HCEC 1CT (cell line): ENCODE data around the gene AAK1.
"Not testable (repeated sequence)": the region's sequence is repeated elsewhere in the genome, so short reads cannot be mapped to it uniquely, and the experiment has no call there.

ENCODE experiments used
- DNase-seq: peaks from one replicate; pipeline ENCODE4 v3.0.0-alpha.2; 2017

The AAK1 gene

DNA sequence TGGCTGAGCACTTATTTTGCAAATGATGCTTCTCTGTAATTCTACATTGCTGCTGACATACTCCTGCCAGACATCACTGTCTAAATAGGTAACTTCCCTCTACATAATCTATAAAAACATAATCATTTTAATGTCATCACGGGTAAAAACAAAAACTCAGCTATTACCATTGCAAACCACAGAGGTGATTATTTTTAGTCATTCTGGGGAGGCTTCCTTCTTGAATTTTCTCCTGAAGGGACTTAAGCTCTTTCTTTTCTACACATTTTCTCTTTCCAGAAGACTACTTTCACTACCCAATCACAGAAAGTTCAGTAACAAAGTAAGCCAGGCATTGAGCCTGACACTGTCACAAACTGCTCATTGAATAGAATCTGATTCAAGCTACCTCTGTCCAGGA, 165.9 kb downstream of the AAK1 start:
- no peak for DNase-seq

GRCh38 chr2:69474688-69475087, 168.9 kb downstream of the AAK1 start:
- no peak for DNase-seq

GRCh38 chr2:69471793-69472192, 171.7 kb downstream of the AAK1 start:
- DNase-seq: no peak

DNA sequence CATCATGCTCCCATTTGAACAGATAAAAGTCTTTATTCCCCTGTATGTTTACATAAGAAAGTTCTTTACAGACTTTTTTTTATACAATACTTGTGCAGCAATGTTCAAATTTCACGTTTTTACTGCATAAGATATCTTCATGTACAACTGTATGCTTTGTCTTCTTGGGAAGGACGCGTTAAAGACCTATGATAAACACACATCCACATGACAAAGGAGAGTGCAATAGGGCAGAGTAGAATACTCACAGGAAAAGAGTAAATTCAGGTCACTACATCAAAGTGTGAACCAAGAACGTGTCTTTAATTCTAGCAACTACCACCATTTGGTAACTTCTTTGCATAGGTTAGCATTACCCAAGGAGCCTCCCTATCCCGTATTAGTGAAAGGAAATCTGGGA, 172.6 kb downstream of the AAK1 start:
- DNase-seq: no peak

DNA sequence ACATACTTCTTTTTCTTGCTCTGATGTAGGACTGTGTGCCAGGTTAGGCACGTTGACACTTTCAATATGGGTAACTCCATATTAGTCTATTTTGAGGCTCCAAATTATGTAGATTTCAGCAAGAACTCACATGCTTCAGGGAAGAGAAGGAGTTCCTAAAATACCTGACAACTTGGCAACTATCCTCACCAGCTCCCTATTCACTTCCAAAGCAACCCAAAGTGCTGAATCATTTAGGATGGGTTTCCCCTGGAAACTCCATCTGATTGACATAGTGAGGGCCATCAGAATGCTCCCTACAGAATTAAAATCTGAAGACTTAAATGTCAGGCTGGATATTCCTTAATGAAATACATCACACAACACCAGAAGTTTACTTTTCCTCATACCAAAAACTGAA, 173.8 kb downstream of the AAK1 start:
- DNase-seq: no peak

DNA sequence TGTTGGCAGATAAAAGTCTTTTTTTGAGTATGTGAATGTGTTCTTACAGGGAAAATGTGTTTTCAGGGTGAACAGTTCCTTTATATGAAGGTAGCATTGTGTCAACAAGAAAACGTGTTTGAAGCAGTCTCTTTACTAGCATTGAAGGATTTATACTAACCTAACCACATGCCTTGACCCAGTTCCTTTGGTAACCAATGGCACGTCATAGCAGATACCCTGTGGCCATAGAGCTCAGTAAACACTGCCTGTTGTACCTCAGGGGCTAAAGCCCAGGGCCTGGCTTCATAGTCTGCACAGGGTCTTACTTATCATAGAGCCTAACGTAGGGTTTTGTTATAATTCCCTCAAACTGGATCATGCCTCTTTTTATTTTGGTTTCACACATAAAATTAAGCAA, 174.2 kb downstream of the AAK1 start:
- no peak for DNase-seq

DNA sequence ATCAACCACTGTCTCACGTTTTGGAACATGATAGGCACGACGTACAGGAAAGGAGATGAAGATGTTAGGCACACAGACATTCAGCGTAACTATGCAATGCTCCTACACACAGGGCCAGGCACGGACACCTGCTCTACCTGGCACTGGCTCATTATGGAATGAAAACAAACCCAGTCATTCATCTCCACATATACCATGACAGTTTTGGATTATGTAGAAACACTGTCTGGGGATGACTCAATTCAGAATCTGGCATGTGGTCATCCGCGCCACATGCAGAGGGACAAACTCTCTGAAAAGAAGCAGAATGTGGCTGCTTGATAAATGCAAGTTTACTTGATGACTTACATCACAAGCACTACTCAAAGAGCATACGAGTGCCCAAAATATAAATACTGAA, 176.8 kb downstream of the AAK1 start:
- no peak for DNase-seq

DNA sequence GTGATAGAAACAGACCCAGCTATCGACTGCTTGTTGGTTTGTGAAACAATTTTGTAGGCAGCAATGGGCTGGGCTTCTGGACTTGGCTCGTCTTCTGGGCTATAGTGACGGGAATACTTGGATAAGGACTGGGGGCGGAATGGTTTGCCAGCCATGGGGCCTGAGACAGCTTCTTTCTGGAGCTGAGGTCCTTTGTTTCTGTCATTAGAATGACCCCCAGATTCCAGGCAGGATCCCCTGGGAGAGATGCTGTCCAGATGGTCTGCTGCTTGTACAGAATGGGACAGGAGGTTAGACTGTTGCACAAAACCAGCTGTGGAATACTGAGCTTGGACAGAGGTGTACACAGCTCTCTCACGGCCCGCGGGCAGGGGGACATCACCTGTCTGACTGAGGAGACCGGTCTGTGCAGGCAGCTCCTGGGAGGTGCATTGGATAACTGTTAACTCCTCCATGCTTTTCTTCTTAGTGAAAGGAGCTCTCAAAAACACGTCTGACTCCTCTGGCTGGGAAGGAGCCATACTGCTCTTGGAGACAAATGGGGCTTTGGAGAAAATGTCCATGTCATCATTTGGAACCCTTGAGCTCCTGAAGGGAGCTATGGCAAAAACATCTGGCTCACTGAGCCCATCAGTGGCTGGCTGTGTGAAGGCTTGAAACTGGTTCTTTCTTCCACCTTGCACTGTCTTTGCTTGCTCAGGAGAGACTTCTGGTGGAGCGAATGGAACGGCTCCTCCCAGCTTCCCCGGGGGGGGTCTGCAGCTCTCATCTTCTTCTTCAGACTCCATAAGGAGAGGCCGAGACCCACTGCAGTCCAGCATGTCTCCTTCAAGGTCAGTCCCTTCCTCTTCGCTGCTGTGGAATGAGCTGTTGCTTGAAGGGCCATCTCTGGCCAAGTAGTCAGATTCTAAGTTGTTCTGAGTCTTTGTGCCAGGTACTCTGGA, 177.8 kb downstream of the AAK1 start:
- no peak for DNase-seq

- DNase-seq: peak; percentile 8
Observed at GRCh38 chr2:69464575-69464974, 179.0 kb downstream of the AAK1 start.

- no peak for DNase-seq
Observed at GRCh38 chr2:69462780-69463179, 180.8 kb downstream of the AAK1 start.

- no peak for DNase-seq
Observed at GRCh38 chr2:69461404-69461803, 182.1 kb downstream of the AAK1 start.

DNA sequence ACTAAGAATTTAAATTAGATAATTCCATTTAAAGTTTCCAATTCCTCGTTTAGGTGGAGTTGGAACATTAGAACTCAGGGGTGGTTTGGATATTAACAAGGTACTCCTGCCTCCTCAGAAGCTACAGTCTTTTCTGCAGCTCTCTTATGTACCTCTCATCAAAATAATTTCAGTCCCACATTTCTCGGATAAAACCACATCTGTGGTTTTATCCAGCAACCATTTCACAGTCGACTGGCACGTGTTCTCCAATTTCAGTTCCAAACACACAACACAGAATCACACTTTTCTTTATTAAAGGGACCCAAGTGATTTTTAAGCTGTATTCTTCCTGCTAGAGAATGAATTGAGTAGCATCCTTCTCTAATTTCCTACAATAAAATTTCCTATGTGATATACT, 183.6 kb downstream of the AAK1 start:
- DNase-seq: no peak

DNA sequence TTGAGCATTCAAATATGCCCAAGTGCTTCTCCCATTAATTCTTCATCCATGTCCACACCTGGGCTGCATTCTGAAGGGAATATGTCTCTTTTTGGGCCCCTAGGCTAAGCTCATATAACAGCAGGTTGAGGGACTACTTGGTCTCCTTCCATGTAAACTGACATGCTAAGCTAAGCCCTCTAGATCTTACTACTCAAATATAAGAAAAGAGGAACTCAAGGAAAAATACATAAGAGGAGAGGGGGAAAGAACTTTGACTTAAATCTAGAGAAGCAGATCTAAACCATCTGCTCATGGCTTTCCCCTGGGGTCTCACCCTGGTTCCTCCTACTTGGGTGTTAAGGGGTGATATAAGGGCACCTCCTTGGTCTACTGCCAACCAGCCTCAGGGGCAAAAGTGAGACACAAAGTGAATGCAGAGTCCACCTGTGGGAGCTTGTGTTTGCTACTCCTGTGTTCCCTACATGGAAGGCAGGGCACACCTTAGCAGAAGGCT, 186.5 kb downstream of the AAK1 start:
- DNase-seq: no peak

GRCh38 chr2:69456154-69456553, 187.4 kb downstream of the AAK1 start:
- no peak for DNase-seq

- DNase-seq: no peak
Observed at GRCh38 chr2:69454976-69455375, 188.6 kb downstream of the AAK1 start.

DNA sequence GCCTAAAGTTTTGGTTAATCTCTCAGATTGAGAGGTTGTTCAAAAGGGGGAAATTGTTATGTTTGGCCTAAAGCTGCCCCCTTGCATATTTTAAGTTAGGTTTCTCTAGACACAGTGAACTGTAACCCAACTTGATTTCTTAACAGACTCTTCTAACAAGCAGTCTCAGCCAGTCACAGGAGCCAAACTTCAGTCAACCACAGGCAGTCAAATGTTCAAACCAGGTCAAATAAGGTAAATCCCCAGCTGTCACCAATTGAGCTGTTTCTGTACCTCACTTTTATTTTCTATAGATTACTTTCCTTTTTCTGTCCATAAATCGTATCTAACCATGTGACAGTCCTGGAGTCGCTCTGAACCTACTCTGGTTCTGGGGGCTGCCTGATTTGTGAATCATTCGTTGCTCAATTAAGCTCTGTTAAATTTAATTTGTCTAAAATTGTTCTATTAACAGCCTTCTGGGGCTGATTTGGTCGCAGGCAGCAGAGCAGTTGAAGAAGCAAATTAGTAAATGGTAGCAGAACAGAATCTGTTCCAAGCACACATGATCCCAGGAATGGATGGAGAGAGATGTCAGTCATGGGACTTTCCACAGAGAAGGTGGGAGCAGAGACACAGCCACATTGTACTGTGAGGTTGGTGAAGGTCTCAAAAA, 189.9 kb downstream of the AAK1 start:
- DNase-seq: no peak

DNA sequence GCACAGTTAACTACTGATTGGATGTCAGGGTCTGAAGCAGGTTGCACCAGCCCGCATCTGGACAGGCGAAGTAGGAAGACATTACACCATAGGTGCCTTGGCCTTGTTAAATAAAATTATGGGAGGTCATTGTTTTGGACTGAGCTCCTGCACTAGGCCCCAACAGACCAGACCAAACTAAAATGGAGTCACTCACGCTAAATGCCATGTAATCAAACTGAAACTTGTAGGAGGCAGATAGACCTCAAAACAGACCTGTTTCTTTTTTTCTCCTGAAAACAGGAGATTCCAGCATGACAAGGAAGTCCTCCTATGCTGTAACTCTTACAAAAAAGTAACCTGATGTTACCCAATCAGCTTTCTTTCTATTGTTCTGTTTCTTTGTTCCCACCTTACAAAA, 190.9 kb downstream of the AAK1 start:
- no peak for DNase-seq

DNA sequence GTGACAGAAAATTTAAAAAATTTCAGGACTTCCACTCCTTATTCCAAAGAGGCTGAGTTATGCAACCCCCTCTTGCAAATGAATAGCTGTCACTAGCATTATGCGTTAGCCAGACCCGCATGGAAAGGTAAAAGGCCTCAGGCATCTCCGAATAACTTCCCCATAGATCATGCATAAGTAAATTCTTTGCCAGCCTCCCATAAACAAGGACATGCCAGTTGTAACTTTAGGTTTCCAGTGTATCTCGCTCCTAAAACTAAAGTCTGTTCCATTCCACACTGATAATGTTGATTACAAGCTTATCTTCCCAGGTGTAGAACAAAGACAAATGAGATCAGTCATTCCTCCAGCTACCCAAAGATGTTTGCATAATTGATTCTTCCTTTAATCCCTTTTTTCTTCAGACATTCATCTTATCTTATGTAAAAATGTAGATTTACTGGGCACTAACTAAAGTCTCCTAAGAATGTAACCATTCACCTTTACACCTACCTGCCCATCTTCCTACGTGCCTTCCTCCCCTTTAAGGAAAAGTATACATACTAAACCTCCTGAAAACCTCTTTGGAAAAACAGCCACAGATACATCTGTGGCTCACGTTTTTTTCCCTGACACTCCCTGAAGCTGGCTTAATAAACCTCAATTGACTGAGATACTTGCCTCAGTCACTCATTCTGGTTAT, 192.7 kb downstream of the AAK1 start:
- no peak for DNase-seq

DNA sequence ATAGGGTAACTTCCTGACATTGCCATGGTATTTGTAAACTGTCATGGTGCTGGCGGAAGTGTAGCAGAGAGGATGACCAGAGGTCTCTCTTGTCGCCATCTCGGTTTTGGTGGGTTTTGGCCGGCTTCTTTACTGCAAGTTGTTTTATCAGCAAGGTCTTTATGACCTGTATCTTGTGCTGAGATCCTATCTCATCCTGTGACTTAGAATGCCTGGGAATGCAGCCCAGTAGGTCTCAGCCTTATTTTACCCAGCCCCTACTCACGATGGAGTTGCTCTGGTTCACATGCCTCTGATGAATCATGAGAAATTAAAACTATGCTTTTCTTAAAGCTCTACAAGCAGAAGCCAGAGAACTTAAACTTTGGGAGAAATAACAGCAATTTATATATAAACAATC, 193.6 kb downstream of the AAK1 start:
- no peak for DNase-seq

GRCh38 chr2:69443673-69444072, 199.9 kb downstream of the AAK1 start:
- DNase-seq: not testable (repeated sequence)

DNA sequence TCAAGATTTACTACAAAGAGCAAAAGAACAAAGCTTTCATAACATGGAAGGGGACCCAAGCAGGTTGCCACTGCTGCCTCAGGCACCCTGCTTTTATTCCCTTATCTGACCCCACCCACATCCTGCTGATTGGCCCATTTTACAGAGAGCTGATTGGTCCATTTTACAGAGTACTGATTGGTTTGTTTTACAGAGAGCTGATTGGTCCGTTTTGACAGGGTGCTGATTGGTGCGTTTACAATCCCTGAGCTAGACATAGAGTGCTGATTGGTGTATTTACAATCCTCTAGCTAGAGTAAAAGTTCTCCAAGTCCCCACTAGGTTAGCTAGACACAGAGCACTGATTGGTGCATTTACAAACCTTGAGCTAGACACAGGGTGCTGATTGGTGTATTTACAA, 204.0 kb downstream of the AAK1 start:
- not testable (repeated sequence) for DNase-seq

DNA sequence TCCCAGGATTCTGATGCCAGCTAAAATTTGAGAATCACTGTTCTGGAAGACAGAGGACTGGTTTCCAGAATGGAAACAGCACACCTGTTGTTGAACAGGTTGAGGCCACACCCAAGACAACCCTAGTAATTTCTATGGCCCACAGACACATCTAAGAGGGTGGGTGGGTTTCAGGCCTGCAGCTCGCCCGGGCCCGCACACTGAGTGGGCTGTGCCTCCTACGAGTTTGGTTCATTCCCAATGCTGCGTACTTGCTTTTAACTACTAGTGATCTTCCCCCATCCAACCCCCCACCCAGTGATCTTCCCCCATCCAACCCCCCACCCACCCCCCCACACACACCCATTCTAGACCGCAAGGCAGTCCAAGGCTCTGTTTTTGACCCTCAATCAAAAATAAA, 205.0 kb downstream of the AAK1 start:
- no peak for DNase-seq

GRCh38 chr2:69437751-69438154, 205.8 kb downstream of the AAK1 start:
- DNase-seq: no peak
